Stimulated activated naive CD8-positive, alpha-beta T cell treated with anti-CD3 and anti-CD28 coated beads, Interleukin-15, Interleukin-2, amounts not matched to agents 100 U/mL and 50 U/mL, for 24 hours (primary cell): ENCODE results near the gene PRR12.
"Not testable (repeated sequence)": the region's sequence is repeated elsewhere in the genome, so short reads cannot be mapped to it uniquely, and the experiment has no call there.

Experiments
- ATAC-seq: fragments of 150-1000 bp; cut with Tn5 transposase; one replicate; pipeline ENCODE4 v1.10.0; 2021
- DNase-seq: peaks from one replicate; pipeline ENCODE4 v3.0.0; 2021

PRR12 gene

GRCh38 chr19:49616532-49616931 lies 25.6 kb downstream of the PRR12 start:
- ATAC-seq: no peak

DNA sequence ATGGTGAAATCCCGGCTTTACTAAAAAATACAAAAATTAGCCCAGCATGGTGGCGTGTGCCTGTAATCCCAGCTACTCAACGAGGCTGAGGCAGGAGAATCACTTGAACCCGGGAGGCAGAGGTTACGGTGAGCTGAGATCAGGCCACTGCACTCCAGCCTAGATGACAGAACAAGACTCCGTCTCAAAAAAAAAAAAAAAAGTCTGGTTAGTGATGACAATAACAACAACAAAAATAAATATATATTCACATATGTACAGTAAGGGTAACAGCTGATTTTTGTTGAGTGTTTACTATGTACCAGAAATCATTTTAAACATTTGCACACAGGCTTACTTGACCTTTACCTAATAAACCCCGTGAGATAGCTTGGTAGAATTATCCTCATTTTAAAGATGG lies 26.0 kb downstream of the PRR12 start:
- ATAC-seq (no peak), DNase-seq (no peak)

More at GRCh38 chr19:49616532-49616931, 25.6 kb downstream of the PRR12 start:
- no peak for DNase-seq

- not testable (repeated sequence) for DNase-seq, ATAC-seq
Measured at GRCh38 chr19:49617860-49618259, 26.9 kb downstream of the PRR12 start.

- DNase-seq (no peak), ATAC-seq (no peak)
Measured at GRCh38 chr19:49624967-49625910, 34.3 kb downstream of the PRR12 start.

GRCh38 chr19:49626226-49626625 lies 35.2 kb downstream of the PRR12 start:
- DNase-seq (no peak), ATAC-seq (no peak)

DNA sequence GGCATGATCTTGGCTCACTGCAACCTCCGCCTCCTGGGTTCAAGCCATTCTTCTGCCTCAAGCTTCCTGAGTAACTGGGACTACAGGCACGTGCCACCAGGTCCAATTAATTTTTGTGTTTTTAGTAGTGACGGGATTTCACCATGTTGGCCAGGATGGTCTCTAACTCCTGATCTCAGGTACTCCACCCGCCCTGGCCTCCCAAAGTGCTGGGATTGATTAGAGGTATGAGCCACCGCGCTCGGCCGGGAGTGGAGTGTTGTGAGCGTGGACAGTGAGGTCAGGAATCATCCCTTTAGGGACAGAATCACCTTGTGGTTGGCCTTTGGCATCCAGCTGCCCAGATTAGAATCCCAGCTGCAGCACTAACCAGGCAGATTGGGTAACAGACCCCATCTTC lies 38.7 kb downstream of the PRR12 start:
- DNase-seq: no peak
- no peak for ATAC-seq

GRCh38 chr19:49631014-49631588 lies 40.1 kb downstream of the PRR12 start:
- no peak for ATAC-seq
- no peak for DNase-seq

DNA sequence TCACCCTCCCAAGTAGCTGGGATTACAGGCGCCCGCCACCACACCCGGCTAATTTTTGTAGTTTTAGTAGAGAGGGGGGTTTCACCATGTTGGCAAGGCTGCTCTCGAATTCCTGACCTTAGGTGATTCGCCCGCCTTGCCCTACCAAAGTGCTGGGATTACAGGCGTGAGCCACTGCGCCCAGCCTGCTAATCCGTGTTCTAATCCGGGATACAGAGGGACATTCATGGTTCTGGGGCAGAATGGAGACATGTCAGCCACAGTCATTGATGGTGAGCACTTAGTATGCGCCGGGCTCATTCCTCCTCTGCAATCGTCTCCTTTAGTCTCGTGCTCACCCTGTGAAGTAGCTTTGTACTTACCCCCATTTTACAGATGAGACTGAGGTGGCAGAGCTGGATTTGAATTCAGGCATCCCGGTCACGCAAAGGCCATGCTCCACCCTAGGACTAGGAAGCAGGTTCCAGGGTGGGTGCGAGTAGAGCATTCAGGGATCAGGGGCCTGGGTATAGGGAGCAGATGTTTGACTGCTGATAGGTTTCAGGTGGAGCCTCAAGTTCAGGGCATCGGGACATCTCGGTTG lies 40.7 kb downstream of the PRR12 start:
- ATAC-seq (no peak), DNase-seq (no peak)

DNA sequence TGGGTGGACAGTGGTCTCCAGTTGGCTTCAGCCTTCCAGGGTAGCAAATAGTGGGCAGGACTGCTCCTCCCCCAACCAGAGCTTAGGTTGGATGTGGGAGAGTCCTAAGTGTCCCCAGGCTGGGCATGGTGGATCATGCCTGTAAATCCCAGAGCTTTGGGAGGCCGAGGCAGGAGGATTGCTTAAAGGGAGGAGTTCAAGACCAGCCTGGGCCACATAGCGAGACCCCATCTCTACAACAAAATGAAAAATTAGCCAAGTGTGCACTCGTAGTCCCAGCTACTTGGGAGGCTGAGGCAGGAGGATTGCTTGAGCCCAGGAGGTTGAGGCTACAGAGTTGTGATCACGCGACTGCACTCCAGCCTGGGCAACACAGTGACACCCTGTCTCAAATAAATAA lies 41.6 kb downstream of the PRR12 start:
- DNase-seq: no peak
- no peak for ATAC-seq

GRCh38 chr19:49633273-49633672 lies 42.3 kb downstream of the PRR12 start:
- DNase-seq, ATAC-seq: not testable (repeated sequence)

DNA sequence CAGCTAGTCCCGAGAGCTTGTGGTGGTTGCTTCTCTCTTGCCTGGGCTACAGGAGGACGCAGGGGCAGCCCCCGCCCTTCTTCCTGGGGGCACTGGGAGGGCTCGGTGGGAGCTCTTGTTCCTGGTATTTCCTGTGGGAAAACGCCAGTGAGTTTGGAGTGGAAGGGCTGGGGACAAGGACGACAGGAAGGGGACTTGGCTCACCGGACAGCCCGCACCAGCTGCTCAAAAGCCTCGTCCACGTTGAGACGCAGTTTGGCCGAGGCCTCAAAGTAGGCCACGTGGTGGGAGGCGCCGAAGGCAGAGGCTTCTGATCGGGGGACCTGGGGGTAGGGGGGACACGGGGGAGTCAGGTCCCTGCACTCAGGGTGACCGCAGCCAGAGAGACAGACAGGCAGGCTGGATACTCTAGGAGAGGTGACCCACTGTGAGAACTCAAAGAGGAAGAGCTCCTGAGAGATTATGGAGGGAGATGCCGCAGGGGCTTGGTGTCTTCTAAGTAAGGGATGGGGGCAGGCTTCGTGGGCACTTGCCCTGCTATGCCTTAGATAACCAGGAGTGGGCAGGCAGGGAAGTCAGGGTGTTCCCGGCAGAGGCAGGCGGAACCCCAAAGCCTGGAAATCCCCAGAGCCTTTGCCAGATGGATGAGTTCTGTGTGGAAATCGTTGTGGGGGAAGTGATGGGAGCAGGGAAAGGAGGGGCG lies 44.7 kb downstream of the PRR12 start:
- DNase-seq (no peak), ATAC-seq (no peak)

GRCh38 chr19:49636233-49636932 lies 45.4 kb downstream of the PRR12 start:
- no peak for DNase-seq
- no peak for ATAC-seq

GRCh38 chr19:49637821-49638738 lies 47.1 kb downstream of the PRR12 start:
- ATAC-seq (no peak), DNase-seq (peak; percentile 25)

DNA sequence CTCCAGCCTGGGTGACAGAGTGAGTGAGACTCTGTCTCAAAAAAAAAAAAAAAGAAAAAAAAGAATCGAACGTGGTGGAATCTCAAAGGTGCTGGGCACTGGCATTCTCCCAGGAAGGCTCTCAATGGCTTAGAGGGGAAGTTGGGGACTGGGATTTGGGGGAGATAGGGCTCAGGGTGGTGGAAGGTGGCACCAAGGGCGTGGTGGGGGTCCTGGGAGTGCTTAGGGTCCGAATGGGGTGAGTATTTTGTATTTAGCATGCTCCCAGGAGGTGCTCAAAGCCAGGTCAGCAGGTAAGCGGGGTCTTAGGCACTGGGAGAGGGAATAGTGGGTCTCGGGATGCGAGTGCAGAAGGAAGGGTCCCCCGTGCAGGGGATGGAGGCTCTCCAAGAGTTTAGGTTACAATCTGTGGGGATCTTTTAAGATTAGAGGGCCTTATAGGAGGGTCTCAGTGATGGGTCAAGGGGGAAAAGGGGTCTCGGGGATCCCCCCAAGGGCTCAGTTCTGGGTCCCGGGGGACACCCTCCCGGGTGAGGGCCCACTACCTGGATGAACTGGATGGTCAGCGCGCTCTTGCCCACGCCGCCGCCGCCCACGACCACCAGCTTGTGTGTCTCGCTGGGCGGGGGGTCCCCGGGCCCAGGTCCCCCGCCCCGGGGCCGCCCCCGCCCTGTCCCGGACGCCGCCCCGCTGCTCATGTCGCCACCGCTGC lies 48.6 kb downstream of the PRR12 start:
- DNase-seq: no peak
- ATAC-seq: no peak

- ATAC-seq (peak; percentile 80), DNase-seq (peak; percentile 100)
Measured at GRCh38 chr19:49640113-49640898, 49.3 kb downstream of the PRR12 start, which contains the start of gene RRAS. TSS of gene RRAS (minus strand) at chr19:49640143. CDS start at chr19:49640098, 45 bp downstream.

- ATAC-seq: peak; percentile 71
- peak; percentile 99 for DNase-seq
Measured at GRCh38 chr19:49641688-49642491, 50.9 kb downstream of the PRR12 start, which contains the start of gene SCAF1. TSS of gene SCAF1 (plus strand) at chr19:49642209. CDS start at chr19:49645027, 2,818 bp downstream.

- no peak for ATAC-seq
- DNase-seq: no peak
Measured at GRCh38 chr19:49642492-49643035, 51.6 kb downstream of the PRR12 start.

DNA sequence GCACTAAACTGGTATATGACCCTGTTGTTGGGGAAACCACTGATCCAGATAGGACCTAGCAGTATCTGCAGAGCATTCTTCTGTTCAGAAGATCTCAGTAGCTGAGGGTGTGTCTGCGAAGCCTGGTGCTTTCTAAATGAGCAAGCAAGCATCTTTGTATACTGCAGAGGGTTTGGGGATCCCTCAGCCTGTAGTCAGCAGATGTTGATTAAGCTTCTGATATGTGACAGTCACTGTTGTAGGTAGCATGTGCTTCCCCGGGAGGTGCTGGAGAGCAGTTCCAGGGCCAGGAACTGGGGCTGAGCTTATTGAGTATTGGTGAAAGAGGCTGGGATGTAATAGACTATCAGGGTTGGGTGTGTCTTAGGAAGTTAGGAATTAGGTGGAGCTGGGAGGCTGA lies 52.5 kb downstream of the PRR12 start:
- DNase-seq: no peak
- ATAC-seq: no peak
